NCI-H1092 treated with DMSO at 0.1 percent for 48 hours (cell line): ENCODE measurements around the gene SEC14L3.

Experiments
- DNase-seq: peaks from one replicate; lab custom pipeline; 2025; lab: John Stamatoyannopoulos, UW

The SEC14L3 gene

GRCh38 chr22:30444632-30445437, 27.0 kb downstream of the SEC14L3 start:
- DNase-seq, result peak; percentile 70

DNA sequence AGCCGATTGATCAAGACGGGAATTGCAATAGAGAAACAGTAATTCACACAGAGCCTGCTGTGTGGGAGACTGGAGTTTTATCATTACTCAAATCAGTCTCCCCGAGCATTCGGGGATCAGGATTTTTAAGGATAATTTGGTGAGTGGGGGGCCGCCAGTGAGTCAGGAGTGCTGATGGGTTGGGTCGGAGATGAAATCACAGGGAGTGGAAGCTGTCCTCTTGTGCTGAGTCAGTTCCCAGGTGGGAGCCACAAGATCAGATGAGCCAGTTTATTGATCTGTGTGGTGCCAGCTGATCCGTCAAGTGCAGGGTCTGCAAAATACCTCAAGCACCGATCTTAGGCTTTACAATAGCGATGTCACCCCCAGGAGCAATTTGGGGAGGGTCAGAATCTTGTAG, 30.7 kb downstream of the SEC14L3 start:
- no peak for DNase-seq

DNA sequence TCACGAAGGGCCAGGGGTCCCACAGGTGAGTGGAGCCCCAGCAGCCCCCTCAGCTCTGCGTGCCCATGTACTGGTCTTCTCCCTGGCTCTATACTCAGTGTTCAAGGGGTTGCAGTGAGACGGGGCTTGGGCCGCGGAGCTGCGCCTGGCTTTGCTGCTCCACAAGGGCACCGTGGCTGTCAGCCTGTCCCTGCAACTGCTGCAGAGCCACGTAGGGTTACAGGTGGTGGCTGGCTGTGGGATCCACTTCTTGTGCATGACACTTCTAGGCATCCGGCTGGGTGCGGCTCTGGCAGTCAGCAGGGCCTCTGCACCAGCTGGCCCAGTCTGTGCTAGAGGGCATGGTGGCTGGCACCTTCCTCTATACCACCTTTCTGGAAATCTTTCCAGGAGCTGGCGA, 32.0 kb downstream of the SEC14L3 start:
- DNase-seq, result no peak

GRCh38 chr22:30439226-30439625, 32.6 kb downstream of the SEC14L3 start:
- no peak for DNase-seq

DNA sequence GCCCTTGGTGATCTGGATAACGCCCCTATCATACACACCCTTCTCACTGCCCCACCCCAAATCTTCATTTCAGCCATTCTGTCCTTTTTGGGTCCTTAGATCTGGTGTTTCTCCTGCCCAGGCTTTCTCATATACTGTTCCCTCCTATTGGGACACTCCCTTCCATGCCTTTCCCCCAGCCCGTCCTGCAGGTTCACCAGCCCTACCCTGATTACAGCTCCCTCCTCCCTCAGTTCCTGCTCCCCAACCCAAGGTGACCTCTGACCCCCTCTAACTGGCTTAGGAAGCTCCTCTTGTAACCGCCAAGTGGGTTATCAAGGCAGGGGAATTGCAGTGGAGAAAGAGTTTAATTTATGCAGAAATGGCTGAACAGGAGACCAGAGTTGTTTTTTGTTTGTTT, 33.3 kb downstream of the SEC14L3 start:
- DNase-seq, result no peak

DNA sequence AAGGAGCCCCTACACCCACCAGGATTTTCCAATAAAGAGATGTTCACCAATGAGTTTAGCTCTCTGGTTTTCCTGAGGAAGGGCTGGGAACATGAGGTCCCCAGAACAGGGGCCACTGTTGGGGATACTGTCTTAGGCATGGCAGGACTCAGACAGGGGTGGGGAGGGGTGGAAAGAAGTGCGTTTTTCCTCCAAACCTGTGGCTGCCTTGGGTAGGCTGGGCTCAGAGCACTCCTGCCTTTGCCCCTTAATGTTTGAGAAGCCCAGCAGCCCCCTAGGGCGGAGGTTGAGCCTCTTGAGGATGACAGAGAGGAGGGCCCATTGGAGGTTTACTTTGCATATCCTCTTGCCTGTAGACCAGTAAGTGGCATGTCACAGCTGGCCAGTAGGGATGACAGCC, 35.6 kb downstream of the SEC14L3 start:
- no peak for DNase-seq

GRCh38 chr22:30435674-30436126, 36.1 kb downstream of the SEC14L3 start:
- no peak for DNase-seq

DNA sequence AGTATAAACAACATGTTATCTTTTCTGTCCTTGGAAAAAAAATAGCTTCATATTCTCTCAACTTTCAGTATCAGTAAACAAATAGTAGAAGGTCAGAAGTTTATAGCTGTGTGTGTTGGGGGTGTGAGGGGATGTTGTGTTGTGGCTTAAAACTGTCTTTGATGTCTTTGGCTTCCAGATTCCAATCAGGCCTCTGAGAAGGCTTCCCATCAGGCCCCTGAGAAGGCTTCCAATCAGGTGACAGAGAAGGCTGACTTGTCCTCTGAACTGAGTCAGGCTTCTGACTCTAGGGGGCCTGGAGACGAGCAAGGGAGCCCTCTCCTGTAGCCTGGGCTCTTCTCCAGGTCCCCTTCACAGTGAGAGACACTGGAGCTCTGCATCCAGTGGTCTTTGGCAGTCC, 37.0 kb downstream of the SEC14L3 start:
- no peak for DNase-seq

- DNase-seq, result no peak
These were observed 38.0 kb downstream of the SEC14L3 start for GRCh38 chr22:30433773-30434172.

- no peak for DNase-seq
These were observed 38.6 kb downstream of the SEC14L3 start for GRCh38 chr22:30433227-30433626.

- no peak for DNase-seq
These were observed 39.3 kb downstream of the SEC14L3 start for GRCh38 chr22:30432520-30432919.

DNA sequence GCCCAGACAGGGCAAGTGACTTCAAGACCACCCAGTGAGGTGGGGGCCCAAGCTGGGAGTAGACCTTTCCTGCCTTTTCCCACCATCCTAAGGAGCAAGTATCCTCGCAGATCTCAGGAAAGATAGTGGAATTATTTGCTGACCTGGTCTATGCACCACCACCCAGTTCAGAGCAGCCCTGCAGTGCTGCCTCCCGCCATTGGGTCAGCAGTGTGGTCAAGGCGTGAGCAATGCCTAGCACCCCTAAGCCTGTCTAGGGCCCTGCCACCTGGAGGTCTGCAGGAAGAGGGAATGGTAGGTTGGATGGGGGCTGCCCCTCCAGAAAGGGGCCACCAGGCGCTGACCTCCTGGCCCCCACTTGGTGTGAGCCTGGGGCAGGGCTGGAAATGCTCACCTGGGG, 39.7 kb downstream of the SEC14L3 start:
- DNase-seq, result no peak

GRCh38 chr22:30430933-30431332, 40.9 kb downstream of the SEC14L3 start:
- DNase-seq, result no peak

- DNase-seq, result no peak
These were observed 41.9 kb downstream of the SEC14L3 start for GRCh38 chr22:30429887-30430286.

- no peak for DNase-seq
These were observed 43.9 kb downstream of the SEC14L3 start for GRCh38 chr22:30427871-30428270.

GRCh38 chr22:30426388-30427353, 45.1 kb downstream of the SEC14L3 start:
- DNase-seq, result peak; percentile 43

GRCh38 chr22:30425616-30426387, 46.0 kb downstream of the SEC14L3 start, which contains the start of gene MTFP1:
MTFP1 (plus strand) TSS chr22:30425768; CDS start chr22:30425880, 112 bp downstream.
- DNase-seq, result peak; percentile 52

DNA sequence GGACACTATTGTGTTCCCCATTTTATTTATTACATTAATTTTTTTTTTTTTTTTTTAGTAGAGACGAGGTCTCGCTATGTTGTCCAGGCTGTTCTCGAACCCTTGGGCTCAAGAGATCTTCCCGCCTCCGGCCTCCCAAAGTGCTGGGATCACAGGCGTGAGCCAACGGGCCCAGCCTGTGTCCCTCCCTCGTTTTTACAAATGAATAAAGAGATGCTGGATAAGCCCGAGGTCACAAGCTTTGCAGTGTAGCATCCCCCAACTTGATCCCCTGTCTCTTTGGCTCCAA, 46.5 kb downstream of the SEC14L3 start:
- DNase-seq, result no peak

- peak; percentile 46 for DNase-seq
These were observed 47.1 kb downstream of the SEC14L3 start for GRCh38 chr22:30424534-30425326.

DNA sequence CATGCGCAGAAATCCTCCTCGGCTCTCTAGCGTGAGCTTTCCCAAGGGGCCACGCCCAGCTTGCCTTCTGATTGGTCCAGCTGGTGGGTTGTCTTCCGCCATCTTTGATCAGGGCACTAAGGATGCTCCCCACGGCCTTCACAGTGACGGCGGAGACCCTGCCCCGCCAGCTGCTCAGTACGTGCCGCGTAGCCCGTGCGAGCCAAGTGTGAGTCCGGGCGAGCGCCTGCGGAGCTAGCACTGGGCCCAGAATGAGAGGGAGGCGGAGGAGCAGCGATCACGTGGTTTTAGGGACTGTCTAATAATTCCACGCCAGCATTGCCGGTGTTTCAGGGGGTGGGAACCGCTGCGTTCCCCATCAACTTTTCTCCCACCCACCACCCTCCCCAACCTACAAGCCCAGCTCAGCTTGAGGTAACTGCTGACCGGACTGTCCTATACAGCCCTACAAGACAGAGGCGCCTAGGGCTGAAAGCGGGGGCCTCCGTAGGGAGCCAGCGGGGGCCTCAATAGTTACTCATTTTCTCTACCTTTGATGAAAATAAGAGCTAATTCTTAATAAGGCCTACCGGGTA, 47.8 kb downstream of the SEC14L3 start:
- peak; percentile 99 for DNase-seq
